Thyroid gland (tissue), 4 donors: ENCODE data around the gene UBD. TPM values are rescaled to one million over a fixed set of nuclear protein-coding genes. Genes with fewer than 3 reads are reported as not detected.

Experiments used
- DNase-seq, 2 donors: peaks; one replicate each; pipeline ENCODE4 v3.0.0-alpha.2; 2019
- H3K27ac ChIP-seq, 3 donors: fragments of 200-600 bp; sonication (generic); 1 replicate in 2 of 3; 2 replicates in 1 of 3; pipeline ENCODE4 v1.5.1; 2016 to 2019; ENCODE audit warnings: mild to moderate bottlenecking in 1 of 3, moderate library complexity in 1 of 3
- H3K27me3 ChIP-seq: fragments of 200-600 bp; sonication (generic); one replicate; pipeline ENCODE4 v1.5.1; 2019
- H3K36me3 ChIP-seq, 2 donors: fragments of 200-600 bp; sonication (generic); one replicate each; pipeline ENCODE4 v1.5.1; 2016 to 2019
- H3K4me1 ChIP-seq, 2 donors: fragments of 200-600 bp; sonication (generic); one replicate each; pipeline ENCODE4 v1.5.1; 2017 to 2019
- H3K4me3 ChIP-seq, 3 donors: fragments of 200-600 bp; sonication (generic); replicated peaks in 1 of 3; 1 replicate in 2 of 3; 2 replicates in 1 of 3; pipeline ENCODE4 v1.5.1; 2016; ENCODE audit warnings: mild to moderate bottlenecking in 1 of 3
- H3K9me3 ChIP-seq: fragments of 200-600 bp; sonication (generic); one replicate; pipeline ENCODE4 v1.5.1; 2017
- POLR2A ChIP-seq, 2 donors: fragments of 450-650 bp; IDR thresholded peaks; one replicate each; pipeline ENCODE4 v1.6.1; 2017; ENCODE audit warnings: antibody characterized with exemption in 2 of 2, mild to moderate bottlenecking in 2 of 2, moderate library complexity in 1 of 2
- whole genome bisulfite sequencing, 2 donors: methylation state at CpG; one replicate each; pipeline ENCODE4 v1.1.5; 2017; 5-methylcytosine and 5-hydroxymethylcytosine counted together
- intact Hi-C: fragments of 100-400 bp; cut with DNase I; formaldehyde crosslinking; loops from one replicate; pipeline ENCODE4 v1.15.1; 2023
- total RNA-seq, 4 donors: library from RNA; depleted of rRNA; stranded (reverse); fragments of >200 nt; gene quantifications; one replicate each; pipeline ENCODE4 v1.2.3, GENCODE V29; 2016
- TF ChIP-seq, protein P1 (sequence below), 6 experiments: fragments of 200-600 bp in 3 of 6; fragments of 450-650 bp in 3 of 6; sonication (generic) in 3 of 6; IDR thresholded peaks; one replicate each; pipeline ENCODE4 v1.5.1; 2016 to 2019; ENCODE audit warnings: antibody characterized with exemption in 6 of 6, mild to moderate bottlenecking in 2 of 6, inconsistent platforms in 1 of 6, moderate library complexity in 1 of 6

UBD gene
- 1 to 10 TPM in 1 of 4 donors, under 1 TPM in 1, not detected in 2; 0.93 to 1.5 TPM for total RNA-seq

DNA sequence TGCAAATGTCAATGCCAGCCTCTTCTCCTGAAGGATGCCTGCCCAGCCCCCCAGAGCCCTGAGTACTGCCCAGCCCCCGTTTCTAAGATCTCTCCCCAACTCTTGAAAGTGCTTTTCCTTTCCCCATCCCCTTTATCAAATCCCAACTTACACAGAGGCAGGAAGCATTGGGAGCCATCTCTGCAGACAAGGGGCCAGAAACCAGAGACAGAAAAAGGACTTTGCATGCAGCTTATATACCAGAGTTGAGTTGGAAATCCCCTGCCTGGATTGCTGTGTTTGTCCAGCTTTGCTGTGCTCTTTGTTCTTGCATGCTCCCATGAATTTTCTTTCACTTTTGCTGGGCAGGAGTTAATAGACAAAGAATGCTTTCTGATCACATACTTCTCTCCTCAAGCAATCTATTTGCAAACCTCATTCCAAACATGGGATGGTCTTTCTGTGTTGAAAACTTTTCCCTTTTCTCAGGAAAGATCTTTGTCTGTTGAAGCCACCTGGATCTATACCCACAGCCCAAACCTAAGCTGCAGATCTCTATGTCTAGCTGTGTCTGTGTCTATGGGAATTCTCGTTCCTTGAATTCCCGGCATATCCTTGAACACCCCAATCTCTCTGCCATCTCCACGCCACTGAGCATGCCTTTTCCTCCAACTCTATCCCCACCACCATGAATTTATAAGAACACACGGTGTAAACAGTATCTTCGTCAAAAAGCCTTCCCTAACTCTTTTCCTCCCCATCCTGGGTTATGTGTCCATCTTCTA lies at the start of gene UBD:
Gene UBD, minus strand, starts transcription at position 209 of the 764 bp plus-strand sequence. Its CDS starts 31 bp downstream, at position 178.
- Histone ChIP-seq H3K4me3 (no peak within 1 kb of the TSS), H3K27me3 (peaks cover 13% of the 10 kb centered on the region), H3K36me3 (no peaks in the 10 kb centered on the region), H3K4me1 (no peaks in the 10 kb centered on the region), H3K9me3 (no peaks in the 10 kb centered on the region), H3K27ac (no peak within 1 kb of the TSS)
- WGBS, 2 donors = 76 to 78% methylated on average over 6 of the region's 6 CpGs
- intact Hi-C loops = no loop called here
- no peak for DNase-seq
- TF ChIP-seq POLR2A (IDR thresholded peaks at IDR 0.05) = no peak
- TF ChIP-seq, protein P1, sequence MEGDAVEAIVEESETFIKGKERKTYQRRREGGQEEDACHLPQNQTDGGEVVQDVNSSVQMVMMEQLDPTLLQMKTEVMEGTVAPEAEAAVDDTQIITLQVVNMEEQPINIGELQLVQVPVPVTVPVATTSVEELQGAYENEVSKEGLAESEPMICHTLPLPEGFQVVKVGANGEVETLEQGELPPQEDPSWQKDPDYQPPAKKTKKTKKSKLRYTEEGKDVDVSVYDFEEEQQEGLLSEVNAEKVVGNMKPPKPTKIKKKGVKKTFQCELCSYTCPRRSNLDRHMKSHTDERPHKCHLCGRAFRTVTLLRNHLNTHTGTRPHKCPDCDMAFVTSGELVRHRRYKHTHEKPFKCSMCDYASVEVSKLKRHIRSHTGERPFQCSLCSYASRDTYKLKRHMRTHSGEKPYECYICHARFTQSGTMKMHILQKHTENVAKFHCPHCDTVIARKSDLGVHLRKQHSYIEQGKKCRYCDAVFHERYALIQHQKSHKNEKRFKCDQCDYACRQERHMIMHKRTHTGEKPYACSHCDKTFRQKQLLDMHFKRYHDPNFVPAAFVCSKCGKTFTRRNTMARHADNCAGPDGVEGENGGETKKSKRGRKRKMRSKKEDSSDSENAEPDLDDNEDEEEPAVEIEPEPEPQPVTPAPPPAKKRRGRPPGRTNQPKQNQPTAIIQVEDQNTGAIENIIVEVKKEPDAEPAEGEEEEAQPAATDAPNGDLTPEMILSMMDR (IDR thresholded peaks at IDR 0.05) = no peak

DNA sequence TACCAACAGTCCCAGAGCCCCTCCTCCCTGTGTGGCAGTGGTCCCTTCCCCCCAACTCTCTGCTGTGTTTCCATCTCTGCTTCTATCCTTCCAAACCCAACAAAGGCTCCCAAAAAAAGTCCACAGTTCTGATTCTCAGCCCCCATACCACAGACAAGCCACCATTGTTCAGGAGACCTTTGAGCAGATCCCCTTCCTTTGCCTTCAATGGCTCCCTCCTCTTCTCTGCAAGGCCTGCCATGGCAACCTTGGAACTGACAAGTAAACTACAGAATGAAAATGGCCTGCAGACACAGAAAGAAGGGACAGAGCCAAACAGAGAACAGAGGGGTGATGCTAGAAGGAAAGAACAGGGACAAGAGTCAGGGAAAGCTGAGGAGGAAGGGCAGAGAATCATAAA lies 48.6 kb upstream of the UBD start:
- Histone ChIP-seq H3K4me1 (no peaks in the 10 kb centered on the region), H3K9me3 (no peaks in the 10 kb centered on the region), H3K4me3 (no peak overlapping the region), H3K27ac (no peak overlapping the region), H3K27me3 (no peaks in the 10 kb centered on the region), H3K36me3 (peaks cover 14 to 19% of the 10 kb centered on the region in 2 donors)
- no peak for TF ChIP-seq POLR2A (IDR thresholded peaks at IDR 0.05)
- TF ChIP-seq, protein P1 (IDR thresholded peaks at IDR 0.05) = no peak
- intact Hi-C loops = no loop called here
- DNase-seq = no peak

DNA sequence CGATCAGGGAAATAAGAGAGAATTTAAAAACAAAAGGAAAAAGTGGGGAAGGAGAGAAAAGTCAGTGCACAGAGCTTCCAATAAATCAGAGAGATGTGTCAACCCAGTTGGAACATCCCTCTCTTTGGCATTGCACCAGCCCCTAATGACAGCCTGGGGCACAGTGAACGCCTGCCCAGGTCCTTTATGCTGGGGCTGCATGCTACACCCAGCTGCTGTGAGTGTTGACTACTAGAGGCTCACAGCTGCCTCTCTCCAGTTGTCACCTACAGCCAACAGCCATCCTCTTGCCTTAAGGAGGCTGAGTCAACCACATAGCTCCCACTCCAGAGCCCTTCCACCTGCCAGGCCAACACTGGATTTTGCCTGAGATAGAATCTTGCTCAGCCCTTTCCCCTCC lies 44.4 kb upstream of the UBD start:
- Histone ChIP-seq H3K9me3 (no peaks in the 10 kb centered on the region), H3K4me3 (no peak overlapping the region), H3K4me1 (no peaks in the 10 kb centered on the region), H3K27me3 (no peaks in the 10 kb centered on the region), H3K27ac (no peak overlapping the region), H3K36me3 (peaks cover 11 to 14% of the 10 kb centered on the region in 2 donors)
- DNase-seq = no peak
- TF ChIP-seq, protein P1 (IDR thresholded peaks at IDR 0.05) = no peak
- TF ChIP-seq POLR2A (IDR thresholded peaks at IDR 0.05) = no peak
- WGBS, 2 donors = 93 to 100% methylated on average over 2 of the region's 2 CpGs
- intact Hi-C loops = no loop called here

DNA sequence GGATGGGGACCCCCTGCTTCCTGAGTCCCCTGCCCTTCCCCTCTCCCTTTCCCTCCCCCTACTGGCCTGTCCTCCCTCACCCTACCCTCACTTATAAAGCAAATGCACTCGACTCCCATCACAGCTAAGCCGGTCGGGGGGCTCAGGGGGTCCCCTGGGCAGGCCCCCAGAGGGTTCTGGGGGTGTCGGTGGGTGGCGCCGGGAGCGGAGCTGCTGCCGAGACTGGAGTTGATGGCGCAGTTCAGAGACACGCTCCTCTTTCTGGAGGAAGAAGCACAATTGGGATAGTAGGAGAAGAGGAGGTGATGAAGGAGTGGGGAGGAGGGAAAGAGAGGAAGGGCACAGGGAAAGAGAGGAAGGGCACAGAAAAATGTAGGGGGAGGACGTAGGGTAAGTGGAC lies 43.9 kb upstream of the UBD start:
- WGBS, 2 donors = 89 to 91% methylated on average over 11 of the region's 11 CpGs

More for the DNA sequence above, 43.9 kb upstream of the UBD start:
- Histone ChIP-seq H3K27ac (no peak overlapping the region), H3K4me3 (no peak overlapping the region), H3K9me3 (no peaks in the 10 kb centered on the region), H3K27me3 (no peaks in the 10 kb centered on the region), H3K36me3 (peaks cover 6 to 14% of the 10 kb centered on the region in 2 donors), H3K4me1 (no peaks in the 10 kb centered on the region)
- intact Hi-C loops = no loop called here
- TF ChIP-seq, protein P1 (IDR thresholded peaks at IDR 0.05) = no peak
- TF ChIP-seq POLR2A (IDR thresholded peaks at IDR 0.05) = no peak
- DNase-seq = no peak
